GM19372 (cell line): ENCODE measurements around the gene PRR33.

ENCODE experiments used
- ATAC-seq: cut with Tn5 transposase; IDR thresholded peaks from one replicate; pipeline ENCODE4 v1.9.1; 2021; ENCODE audit warnings: mild to moderate bottlenecking, low read depth, moderate library complexity; ENCODE audit not compliant: unreplicated experiment

The PRR33 gene

DNA sequence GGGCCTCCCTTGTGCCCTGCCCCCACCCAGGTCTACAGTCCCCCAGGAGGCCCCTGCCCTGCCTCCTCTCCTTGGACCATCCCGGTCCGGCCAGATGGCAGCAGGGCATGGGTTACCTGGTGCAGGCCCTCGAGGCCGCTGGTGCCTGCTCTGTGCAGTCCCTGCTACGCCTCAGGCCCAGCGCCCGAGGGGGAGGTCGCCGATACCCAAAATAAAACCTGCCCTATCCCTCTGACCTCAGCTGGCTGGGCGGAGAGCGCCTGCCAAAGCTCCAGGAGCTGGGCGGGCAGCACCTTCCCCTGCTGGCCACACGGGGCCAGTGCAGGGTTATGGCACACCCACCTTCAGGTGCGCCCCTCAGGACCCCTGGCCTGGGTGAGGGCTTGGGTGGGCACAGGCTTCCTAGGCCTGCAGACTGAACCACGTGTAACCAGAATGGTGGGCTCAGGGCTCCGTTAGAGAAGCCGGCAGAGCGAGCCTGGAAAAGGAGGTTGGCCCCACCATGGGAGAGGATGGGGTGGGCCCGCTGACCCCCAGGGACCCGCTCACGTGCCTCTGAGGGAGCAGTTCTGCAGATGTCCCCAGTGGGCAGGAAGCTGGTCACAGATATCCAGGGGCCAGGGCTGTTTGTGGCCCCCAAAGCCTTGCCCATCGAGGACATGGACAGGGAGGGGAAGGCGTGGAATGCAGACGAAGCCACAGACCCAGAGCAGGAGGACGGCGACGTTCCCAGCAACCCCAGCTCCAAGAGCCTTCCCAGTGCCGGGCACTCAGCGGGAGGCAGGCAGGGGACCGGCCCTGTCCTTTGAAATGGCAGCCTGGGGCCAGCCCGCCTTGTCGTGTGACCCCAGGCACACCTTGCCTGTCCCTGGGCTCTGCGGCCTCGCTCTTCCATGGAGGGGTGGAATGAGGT, 26.1 kb upstream of the PRR33 start:
- ATAC-seq: no peak

DNA sequence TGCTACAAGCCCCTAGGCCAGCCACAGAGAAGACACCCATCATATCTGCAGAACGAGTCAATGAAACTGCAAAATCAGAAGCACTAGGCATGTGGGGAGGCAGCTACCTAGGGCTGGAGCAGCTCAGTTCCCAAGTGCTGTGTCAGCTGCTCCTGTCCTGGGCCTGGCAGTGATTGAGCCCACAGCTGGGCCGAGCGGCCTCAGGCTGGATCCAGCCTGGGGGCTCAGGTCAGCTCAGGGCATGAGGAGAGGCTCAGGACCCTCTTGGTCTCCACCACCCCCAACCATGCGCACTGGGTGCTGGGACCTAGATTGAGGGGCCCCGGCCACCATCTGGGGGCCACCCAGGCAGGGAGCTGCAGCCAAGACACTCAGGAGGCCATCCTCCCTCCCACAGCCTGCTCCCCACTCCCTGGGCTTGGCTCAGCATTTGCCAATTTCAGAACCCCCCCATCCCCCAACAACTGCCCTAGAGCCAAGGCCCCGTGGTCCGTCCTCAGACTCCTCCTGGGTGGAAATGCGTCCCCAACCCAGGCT, 25.4 kb upstream of the PRR33 start:
- no peak for ATAC-seq

DNA sequence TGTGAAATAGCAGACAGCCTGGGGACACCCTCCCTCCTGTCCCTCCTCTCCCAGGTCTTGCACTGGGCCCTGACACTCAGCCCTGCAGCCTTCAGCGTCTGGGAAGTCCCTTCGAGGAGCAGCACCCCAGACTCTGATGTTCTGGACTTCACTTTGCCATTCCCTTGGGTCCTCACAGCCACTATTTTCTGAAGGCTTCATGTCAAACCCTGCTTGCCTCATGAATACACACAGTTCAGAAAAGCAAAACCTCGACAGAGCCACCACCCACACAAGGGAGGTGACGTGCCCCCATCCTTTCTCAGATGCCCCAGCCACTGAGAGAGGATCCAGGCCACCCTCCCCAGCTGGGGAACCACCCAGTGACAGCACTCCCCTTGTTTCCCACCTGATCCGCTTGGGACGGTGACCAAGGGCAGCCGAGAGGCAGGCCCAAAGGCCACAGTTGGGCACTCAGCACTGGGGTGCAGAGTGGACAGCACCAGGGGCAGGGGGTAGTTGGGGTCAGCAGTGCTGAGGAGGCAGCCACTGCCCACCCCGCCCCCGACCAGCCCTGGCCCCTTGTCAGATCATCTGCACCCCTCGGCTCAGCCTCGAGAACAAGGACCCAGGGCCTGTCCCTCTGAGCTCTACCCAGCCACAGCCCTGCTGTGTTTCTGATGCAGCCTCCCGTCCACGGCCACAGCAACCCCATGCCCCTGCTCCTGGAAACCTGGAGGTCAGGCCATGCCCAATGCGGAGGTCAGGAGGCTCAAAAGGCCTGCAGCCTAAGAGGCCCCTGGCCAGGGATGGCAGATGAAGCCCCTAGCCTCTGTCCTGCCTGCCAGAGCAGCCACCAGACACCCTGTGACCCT, 24.7 kb upstream of the PRR33 start:
- no peak for ATAC-seq

DNA sequence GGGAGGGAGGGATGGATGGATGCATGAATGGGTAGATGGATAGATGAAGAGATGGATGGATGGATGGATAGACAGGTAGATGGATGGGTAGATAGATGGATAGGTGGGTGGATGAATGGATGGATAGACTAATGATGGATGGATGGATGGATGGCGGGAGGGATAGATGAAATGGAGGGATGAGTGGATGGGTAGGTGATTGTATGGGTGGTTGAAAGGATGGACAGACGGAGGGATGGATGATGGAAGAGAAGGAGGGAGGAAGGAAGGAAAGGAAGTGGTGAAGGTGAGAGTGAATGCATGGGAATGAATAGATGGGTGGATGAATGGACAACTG, 24.1 kb upstream of the PRR33 start:
- ATAC-seq: no peak

DNA sequence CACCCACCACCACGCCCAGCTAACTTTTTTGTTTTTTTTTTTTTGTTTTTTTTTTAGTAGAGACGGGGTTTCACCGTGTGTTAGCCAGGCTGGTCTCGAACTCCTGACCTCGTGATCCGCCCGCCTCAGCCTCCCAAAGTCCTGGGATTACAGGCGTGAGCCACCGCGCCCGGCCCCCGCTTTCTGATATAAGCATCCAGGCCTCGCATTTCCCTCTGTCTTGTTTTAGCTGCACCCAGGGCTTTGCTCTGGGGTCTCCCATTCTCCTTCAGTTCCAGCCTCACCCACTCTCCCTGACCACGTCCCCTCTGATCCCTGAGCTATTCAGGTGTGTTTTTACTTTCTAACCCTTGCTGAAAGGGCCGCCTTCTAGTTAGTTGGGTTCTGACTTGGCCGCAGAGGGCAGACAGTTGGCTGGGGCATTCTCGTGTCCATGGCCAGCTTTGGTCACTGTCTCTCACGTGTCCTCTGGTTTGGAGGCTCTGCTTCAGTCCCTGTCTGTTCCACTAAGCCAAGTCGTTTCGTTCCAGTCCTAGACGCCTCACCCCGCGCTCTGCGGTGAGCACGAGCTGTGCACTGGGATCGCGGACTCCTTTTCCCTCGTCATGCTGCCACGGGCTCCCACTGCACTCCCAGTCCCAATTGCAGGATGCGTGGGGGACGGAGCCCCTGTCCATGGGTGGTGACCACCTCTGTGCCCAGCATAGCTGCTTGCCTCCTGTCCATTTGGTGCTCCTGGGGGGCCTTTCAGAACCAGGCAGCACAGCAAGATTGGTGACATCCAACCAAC, 21.8 kb upstream of the PRR33 start:
- no peak for ATAC-seq

DNA sequence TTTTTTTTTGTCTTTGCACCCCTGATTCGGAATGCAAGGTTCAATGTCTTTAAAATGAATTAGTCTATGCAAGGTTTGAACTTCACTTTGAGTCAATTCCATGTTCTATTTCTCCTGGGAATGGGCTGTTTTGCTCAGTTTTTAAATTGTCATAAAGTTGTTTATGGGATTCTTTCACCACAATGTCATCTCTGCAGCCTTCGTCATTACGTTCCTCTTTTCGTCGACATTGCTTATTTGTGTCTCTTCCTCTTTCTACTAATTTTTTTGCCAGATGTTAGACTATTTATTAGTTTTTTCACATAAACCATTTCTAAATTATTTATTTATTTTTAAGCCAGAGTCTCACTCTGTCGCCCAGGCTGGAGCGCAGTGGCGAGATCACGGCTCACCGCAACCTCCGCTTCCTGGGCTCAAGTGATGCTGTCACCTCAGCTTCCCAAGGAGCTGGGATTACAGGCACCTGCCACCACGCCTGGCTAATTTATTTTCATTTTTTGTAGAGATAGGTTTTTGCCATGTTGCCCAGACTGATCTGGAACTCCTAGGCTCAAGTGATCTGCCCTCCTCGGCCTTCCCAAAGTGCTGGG, 20.7 kb upstream of the PRR33 start:
- no peak for ATAC-seq

DNA sequence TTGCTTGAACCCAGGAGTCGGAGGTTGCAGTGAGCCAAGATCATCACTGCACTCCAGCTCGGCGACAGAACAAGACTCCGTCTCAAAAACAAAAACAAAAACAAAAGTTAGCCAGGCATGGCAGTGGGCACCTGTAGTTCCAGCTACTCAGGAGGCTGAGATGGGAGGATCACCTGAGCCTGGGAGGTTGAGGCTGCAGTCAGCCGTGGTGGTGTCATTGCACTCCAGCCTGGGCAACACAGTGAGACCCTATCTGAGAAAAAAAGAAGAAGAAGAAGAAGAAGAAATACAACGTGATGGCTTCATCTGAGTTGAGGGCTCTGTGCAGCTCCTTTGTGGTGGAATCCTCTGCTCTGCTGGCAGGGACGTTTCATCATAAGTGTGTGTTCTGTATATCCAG, 17.8 kb upstream of the PRR33 start:
- no peak for ATAC-seq

DNA sequence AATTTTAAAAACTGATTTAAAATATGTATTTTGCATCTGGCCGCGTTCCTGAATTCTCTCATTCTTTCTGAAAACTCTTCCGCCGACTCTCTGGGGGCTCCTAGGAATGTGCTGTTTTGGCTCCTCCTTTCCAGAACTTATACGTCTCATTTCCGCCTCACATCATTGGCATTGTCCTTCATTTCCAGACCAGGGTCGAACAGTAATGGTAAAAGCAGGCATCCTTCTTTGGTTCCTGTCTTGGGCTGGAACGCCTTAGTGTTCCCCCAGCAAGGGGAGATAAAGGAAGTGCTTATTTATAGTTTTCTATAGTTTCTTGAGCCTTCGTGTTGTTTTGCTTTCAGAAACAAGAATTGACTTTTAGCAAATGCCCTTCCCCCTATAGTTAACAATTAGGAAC, 16.9 kb upstream of the PRR33 start:
- no peak for ATAC-seq

DNA sequence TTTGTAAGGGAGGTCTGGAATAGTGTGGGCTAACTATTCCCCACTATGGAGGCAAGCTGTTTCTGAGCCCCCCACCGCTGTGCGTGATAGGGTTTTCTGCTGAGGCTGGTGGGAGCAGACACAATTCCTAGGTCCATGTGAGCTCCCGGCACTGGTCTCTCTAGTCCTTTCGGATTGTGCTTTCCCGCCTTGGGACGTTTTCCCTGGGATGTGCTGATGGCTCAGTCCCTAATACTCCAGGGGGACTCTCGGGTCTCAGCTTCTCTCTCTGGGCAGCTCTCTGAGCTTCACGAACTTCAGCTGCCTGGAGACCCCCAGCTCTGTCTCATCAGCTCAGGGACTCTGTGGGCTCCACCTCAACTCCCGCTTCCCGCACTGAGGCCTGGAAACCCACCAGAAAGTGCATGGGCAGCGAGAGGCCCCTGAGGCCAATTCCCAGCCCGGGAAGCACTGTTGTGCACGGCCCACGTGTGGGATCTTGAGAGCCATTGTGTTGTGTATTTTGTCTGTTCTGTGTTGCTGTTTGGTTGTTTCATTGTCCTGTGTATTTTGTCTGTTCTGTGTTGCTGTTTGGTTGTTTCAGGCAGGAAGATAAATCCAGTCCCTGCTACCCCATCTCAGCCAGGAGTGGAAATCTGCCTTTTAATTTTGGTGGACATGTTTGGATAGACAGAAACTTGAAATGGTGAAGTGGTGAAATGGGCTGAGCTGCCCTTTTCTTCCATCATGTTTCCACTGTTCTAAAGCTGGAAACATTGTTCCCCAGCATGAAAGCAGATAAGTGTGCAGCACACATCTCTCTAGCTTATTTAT, 15.1 kb upstream of the PRR33 start:
- no peak for ATAC-seq

DNA sequence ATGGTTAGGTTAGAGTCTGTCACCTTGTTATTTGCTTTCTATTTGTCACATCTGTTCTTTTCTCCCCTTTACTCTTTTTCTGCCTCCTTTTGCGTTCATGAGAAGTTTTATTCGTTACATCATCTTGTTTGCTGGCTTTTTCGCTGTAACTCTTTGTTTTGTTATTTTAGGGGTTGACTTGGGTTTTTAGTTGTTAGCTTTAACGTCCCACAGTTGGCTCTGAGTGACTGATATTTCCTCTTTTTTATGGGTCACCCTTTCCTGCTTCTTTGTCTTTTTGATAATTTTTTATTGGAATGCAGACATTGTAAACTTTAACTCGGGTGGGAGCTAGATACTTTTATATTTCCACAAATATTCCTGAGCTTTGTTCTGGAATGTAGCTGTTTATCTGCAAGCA, 14.5 kb upstream of the PRR33 start:
- ATAC-seq: no peak

DNA sequence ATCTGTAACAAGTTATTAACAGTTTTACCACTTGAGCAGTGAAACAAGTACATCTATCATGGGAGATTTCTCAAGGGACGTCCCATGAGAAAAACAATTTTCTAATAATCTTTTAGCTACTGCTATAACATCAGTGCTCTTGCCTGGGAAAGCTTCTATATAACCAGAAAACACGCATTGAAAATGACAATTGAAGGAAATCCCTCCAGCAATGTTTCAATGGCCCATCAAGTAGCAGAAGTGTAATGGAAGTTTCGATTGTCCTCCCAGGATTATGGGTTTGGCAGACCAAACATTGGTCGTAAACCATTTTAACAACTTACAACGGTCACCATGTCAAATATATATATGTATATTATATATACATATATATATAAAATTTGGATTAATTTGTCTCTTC, 8.0 kb upstream of the PRR33 start:
- no peak for ATAC-seq

DNA sequence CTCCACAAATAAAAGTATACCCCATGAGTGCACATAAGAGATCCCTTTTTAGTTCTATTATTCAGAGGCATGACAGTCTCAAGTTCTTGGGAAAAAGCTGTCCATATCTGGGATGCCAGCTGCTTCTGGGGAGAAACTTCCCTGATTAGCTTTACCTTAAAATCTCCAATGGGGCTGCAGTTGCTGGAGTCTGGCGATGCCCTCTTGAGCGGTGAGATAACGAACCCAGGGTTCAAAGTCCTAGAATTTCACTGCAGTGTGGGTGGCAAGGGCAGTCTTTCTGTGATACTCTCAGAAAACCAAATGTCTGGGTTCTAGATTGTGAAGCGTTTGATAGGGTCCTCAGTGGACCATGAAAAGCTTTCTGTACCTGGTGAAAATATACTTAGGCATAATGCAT, 7.4 kb upstream of the PRR33 start:
- no peak for ATAC-seq

DNA sequence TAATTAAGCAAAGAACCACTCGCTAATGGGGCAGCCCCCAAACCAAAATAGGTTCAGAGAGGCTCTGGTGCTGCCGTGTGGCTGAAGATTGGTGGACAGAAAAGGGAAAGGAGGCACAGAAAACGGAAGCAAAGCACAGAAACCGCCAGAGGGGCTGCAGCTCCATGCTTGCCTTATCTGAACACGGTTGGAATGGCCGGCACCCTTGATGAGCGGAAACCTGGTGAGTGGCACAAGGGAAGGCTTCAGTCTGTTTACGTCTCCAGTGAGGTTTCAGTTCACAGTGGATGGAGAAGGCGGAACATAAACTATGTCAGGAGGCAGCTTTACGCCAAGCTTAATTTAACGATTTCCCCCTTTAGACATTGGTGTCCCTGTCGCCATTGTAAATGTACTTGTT, 5.2 kb upstream of the PRR33 start:
- no peak for ATAC-seq

DNA sequence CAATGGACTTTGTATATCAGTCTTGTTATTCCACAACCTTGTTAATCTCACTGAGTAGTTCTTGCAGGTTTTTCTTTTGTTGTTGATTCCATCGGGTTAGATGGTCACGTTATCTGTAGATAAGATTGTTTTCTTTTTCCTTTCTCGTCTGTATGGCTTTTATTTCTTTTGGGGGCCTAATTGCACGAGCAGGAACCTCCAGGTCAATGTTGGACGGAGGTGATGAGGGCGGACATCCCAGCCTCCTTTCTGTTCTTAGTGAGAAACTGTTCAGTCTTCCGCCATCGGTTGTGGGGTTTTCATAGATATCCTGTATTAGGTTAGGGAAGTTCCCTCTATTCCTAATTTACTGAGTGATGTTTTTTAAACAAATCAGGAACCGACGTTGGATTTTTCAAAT, 4.8 kb upstream of the PRR33 start:
- ATAC-seq: no peak

DNA sequence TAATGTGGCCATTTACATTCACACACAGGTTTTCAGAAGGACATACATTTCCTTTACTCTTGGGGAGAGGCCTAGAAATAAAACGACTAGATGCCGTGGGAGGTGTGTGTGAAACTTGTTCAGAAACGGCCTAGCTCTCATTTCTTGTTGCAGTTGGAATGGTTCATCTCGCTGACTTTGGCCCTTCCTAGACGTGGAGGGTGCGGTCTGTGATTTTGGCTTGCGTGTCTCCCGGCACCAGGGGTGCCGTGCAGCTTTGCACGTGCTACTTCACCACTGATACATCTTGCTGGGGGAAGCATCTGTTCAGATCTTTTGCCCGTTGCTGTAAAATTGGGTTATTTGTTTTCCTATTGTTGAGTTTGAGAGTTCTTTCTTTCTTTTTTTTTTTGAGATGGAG, 3.1 kb upstream of the PRR33 start:
- no peak for ATAC-seq

DNA sequence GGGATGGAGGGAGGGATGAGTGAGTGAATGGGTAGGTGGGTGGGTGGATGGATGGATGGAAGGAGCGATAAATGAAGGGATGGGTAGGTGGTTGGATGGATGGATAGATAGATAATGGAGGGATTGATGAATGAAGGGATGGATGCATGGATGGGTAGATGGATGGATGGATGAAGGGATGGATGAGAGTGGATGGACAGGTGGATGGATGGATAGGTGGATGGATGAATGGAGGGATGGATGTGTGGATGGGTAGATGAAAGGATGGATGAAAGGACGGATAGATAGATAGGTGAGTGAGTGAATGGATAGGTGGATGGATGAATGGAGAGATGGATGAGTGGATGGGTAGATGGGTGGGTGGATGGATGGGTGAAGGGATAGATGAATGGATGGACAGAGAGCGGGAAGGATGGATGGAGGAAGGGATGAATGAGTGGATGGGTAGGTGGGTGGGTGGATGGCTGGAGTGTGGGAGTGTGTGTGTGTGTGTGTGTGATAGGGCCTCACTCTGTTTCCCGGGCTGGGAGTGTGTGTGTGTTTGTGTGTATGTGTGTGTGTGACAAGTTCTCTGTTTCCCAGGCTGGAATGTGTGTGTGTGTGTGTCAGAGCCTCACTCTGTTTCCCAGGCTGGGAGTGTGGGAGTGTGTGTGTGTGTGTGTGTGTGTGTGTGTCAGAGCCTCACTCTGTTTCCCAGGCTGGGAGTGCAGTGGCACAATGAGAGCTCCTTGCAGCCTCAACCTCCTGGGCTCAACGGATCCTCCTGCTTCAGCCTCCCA, 2.1 kb upstream of the PRR33 start:
- ATAC-seq: no peak

DNA sequence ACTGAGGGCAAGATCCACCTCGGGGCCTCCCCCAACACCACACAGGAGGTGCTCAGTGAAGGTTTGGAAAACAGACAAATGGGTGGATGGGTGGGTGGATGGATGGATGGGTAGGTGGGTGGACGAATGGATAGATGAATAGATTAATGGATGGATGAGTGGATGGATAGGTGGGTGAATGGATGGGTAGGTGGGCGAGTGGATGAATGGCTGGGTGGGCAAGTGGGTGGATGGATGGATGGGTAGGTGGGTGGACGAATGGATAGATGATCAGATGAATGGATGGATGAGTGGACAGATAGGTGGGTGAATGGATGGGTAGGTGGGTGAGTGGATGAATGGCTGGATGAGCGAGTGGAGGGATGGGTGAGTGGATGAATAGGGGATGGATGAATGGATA, 863 bp upstream of the PRR33 start:
- ATAC-seq: no peak

DNA sequence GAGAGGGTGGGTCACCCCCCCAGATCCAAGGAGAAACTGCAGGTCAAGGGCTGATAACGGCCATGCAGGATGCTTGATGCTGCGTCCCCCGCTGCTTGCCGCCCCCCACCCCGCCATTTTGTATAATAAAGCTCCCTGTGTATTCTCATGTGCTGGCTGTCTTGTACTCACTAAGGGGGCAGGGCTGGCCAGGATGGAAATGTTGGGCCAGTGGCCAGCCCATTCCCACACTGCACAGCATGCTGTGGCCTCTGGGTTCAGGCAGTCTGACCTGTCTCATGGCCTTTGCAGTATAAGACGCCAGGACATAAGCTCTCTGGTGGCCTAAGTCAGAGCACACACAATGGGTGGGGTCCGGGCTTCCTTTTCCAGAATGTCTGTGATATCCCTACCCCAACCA, 421 bp upstream of the PRR33 start:
- no peak for ATAC-seq
